ENCODE measurements around the gene ELN.

- TF ChIP-seq, protein P1, sequence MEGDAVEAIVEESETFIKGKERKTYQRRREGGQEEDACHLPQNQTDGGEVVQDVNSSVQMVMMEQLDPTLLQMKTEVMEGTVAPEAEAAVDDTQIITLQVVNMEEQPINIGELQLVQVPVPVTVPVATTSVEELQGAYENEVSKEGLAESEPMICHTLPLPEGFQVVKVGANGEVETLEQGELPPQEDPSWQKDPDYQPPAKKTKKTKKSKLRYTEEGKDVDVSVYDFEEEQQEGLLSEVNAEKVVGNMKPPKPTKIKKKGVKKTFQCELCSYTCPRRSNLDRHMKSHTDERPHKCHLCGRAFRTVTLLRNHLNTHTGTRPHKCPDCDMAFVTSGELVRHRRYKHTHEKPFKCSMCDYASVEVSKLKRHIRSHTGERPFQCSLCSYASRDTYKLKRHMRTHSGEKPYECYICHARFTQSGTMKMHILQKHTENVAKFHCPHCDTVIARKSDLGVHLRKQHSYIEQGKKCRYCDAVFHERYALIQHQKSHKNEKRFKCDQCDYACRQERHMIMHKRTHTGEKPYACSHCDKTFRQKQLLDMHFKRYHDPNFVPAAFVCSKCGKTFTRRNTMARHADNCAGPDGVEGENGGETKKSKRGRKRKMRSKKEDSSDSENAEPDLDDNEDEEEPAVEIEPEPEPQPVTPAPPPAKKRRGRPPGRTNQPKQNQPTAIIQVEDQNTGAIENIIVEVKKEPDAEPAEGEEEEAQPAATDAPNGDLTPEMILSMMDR (IDR thresholded peaks at IDR 0.05 in 4 of 5, conservative IDR thresholded peaks at IDR 0.05 in 1 of 5), result no peak
- TF ChIP-seq POLR2A (IDR thresholded peaks at IDR 0.05), result no peak
Observed at GRCh38 chr7:74008687-74009086, 19.3 kb upstream of the ELN start.
